Measurements from ENCODE around the gene MEMO1. TPM values are rescaled to one million over a fixed set of nuclear protein-coding genes. Genes with fewer than 3 reads are reported as not detected.
"Not testable (repeated sequence)": the region's sequence is repeated elsewhere in the genome, so short reads cannot be mapped to it uniquely, and the experiment has no call there.

MEMO1 gene
- polyA plus RNA-seq, 1 donor (not counting 4 experiments of a cell fraction or from before 2014, with no cell fraction given), result 125 TPM

DNA sequence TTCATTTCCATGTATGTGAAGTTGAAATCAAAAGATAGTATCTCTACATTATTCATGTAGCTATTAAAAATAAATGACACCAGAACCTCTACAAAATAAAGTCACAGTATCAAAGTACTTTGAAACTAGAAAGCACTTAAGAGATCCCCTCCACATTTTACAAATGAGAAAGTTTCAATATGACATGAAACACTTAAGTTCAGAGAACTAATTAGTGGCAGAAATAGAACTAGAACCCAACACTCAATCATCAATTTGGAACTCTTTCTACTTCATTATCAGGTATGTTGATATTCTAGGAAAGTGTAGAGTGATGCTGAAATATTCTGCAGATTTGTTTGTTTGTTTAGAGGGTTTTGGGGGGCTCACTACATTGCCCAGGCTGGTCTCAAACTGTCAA, 145.6 kb downstream of the MEMO1 start:
- Histone ChIP-seq H3K9ac (ENCODE audit: control insufficient read depth, extremely low read depth, insufficient read depth, low read length) (no peak overlapping the region), H3K27ac (ENCODE audit: control insufficient read depth, insufficient read depth, low read length) (no peak overlapping the region), H3K4me3 (ENCODE audit: control insufficient read depth in 2 of 3, extremely low read depth in 1 of 3, insufficient read depth in 2 of 3, low read depth in 1 of 3, low read length in 3 of 3) (no peak overlapping the region), H3K36me3 (ENCODE audit: control insufficient read depth in 2 of 2, extremely low read depth in 1 of 2, insufficient read depth in 2 of 2, low read length in 2 of 2) (peaks cover 2 to 4% of the 10 kb centered on the region in 2 experiments), H3K79me2 (ENCODE audit: control insufficient read depth, insufficient read depth, low read length) (no peaks in the 10 kb centered on the region), H3K4me2 (ENCODE audit: control insufficient read depth, extremely low read depth, insufficient read depth, low read depth, low read length) (no peak overlapping the region), H3K27me3 (ENCODE audit: control insufficient read depth, extremely low read depth, insufficient read depth, low read length) (no peaks in the 10 kb centered on the region), H2AFZ (ENCODE audit: control insufficient read depth, low read length) (no peak overlapping the region), H3K9me1 (ENCODE audit: control insufficient read depth, extremely low read depth, insufficient read depth, low read length) (no peaks in the 10 kb centered on the region), H4K20me1 (ENCODE audit: control insufficient read depth, extremely low read depth, insufficient read depth, low read length) (no peaks in the 10 kb centered on the region), H3K4me1 (ENCODE audit: control insufficient read depth, extremely low read depth, insufficient read depth, low read length) (no peaks in the 10 kb centered on the region), H3K9me3 (ENCODE audit: control insufficient read depth, low read depth, low read length) (no peaks in the 10 kb centered on the region)
- DNase-seq (ENCODE audit: low read depth, low spot score) (no peak), FAIRE-seq (no peak)
- TF ChIP-seq EZH2 (IDR thresholded peaks at IDR 0.05; ENCODE audit: low read length), result no peak
- TF ChIP-seq, protein P1, sequence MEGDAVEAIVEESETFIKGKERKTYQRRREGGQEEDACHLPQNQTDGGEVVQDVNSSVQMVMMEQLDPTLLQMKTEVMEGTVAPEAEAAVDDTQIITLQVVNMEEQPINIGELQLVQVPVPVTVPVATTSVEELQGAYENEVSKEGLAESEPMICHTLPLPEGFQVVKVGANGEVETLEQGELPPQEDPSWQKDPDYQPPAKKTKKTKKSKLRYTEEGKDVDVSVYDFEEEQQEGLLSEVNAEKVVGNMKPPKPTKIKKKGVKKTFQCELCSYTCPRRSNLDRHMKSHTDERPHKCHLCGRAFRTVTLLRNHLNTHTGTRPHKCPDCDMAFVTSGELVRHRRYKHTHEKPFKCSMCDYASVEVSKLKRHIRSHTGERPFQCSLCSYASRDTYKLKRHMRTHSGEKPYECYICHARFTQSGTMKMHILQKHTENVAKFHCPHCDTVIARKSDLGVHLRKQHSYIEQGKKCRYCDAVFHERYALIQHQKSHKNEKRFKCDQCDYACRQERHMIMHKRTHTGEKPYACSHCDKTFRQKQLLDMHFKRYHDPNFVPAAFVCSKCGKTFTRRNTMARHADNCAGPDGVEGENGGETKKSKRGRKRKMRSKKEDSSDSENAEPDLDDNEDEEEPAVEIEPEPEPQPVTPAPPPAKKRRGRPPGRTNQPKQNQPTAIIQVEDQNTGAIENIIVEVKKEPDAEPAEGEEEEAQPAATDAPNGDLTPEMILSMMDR (optimal IDR thresholded peaks at IDR 0.05 in 1 of 3, IDR thresholded peaks at IDR 0.05 in 1 of 3, conservative IDR thresholded peaks at IDR 0.05 in 1 of 3; ENCODE audit: extremely low read depth in 1 of 3, insufficient read depth in 2 of 3, low read length in 3 of 3), result no peak
- dilution Hi-C loops (cut with MboI; ENCODE audit: extremely low pct_ligation_motif_present, low sequenced_read_pairs), result no loop called here

DNA sequence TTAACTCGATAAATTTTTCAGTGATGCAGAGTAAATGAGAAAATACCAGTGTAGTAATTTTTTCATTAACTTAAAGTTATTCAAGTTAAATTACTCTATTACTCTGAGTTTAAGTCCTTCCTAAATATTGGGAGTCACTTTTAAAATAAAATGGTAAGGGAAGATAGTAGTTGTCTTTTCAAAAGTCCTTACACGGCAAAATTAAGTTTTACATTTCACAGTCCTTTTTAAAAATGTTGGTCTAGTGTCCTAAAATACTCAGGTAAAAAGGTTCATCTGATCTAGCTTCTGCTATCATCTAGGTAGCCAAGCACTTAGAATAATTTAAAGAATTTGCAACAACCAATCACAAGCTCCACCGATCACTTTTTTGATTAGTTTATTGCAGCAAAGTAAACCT, 146.9 kb downstream of the MEMO1 start:
- no peaks in the 10 kb centered on the region for H4K20me1 ChIP-seq (ENCODE audit: control insufficient read depth, extremely low read depth, insufficient read depth, low read length)
- no peak overlapping the region for H3K27ac ChIP-seq (ENCODE audit: control insufficient read depth, insufficient read depth, low read length)
- H3K4me2 ChIP-seq (ENCODE audit: control insufficient read depth, extremely low read depth, insufficient read depth, low read depth, low read length), result no peak overlapping the region
- H3K79me2 ChIP-seq (ENCODE audit: control insufficient read depth, insufficient read depth, low read length), result no peaks in the 10 kb centered on the region
- H3K9me1 ChIP-seq (ENCODE audit: control insufficient read depth, extremely low read depth, insufficient read depth, low read length), result no peaks in the 10 kb centered on the region
- TF ChIP-seq EZH2 (IDR thresholded peaks at IDR 0.05; ENCODE audit: low read length), result no peak
- TF ChIP-seq, protein P1 (optimal IDR thresholded peaks at IDR 0.05 in 1 of 3, IDR thresholded peaks at IDR 0.05 in 1 of 3, conservative IDR thresholded peaks at IDR 0.05 in 1 of 3; ENCODE audit: extremely low read depth in 1 of 3, insufficient read depth in 2 of 3, low read length in 3 of 3), result no peak
- dilution Hi-C loops (cut with MboI; ENCODE audit: extremely low pct_ligation_motif_present, low sequenced_read_pairs), result no loop called here
- no peak for DNase-seq (ENCODE audit: low read depth, low spot score)
- H3K36me3 ChIP-seq (ENCODE audit: control insufficient read depth in 2 of 2, extremely low read depth in 1 of 2, insufficient read depth in 2 of 2, low read length in 2 of 2), result peaks cover 2 to 3% of the 10 kb centered on the region in 2 experiments
- no peaks in the 10 kb centered on the region for H3K4me1 ChIP-seq (ENCODE audit: control insufficient read depth, extremely low read depth, insufficient read depth, low read length)
- no peak overlapping the region for H3K4me3 ChIP-seq (ENCODE audit: control insufficient read depth in 2 of 3, extremely low read depth in 1 of 3, insufficient read depth in 2 of 3, low read depth in 1 of 3, low read length in 3 of 3)
- no peak for FAIRE-seq
- no peaks in the 10 kb centered on the region for H3K27me3 ChIP-seq (ENCODE audit: control insufficient read depth, extremely low read depth, insufficient read depth, low read length)
- H2AFZ ChIP-seq (ENCODE audit: control insufficient read depth, low read length), result no peak overlapping the region
- H3K9ac ChIP-seq (ENCODE audit: control insufficient read depth, extremely low read depth, insufficient read depth, low read length), result no peak overlapping the region
- no peaks in the 10 kb centered on the region for H3K9me3 ChIP-seq (ENCODE audit: control insufficient read depth, low read depth, low read length)

DNA sequence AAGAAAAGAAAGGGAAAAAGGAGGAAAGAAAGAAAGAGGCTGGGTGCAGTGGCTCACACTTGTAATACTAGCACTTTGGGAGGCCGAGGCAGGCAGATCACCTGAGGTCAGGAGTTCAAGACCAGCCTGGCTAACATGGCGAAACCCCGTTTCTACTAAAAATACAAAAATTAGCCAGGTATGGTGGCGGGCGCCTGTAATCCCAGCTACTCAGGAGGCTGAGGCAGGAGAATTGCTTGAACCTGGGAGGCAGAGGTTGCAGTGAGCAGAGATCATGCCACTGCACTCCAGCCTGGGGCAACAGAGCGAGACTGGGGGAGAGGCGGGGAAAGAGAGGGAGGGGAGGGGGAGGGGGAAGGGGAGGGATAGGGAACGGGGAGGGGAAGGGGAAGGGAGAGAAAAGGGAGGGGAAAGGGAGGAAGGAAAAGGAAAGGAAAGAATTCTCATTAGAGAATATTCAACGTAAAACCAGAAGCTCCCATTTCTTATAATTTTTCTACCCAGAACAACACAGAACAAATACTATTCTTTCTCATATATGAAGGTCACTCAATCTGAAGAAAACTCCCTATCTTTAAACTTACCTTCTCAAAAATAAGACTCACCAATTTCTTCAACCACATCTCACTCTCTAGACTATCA, 147.7 kb downstream of the MEMO1 start:
- FAIRE-seq; H3K36me3 ChIP-seq (ENCODE audit: control insufficient read depth in 2 of 2, extremely low read depth in 1 of 2, insufficient read depth in 2 of 2, low read length in 2 of 2); H3K79me2 ChIP-seq (ENCODE audit: control insufficient read depth, insufficient read depth, low read length); H4K20me1 ChIP-seq (ENCODE audit: control insufficient read depth, extremely low read depth, insufficient read depth, low read length); H3K9me3 ChIP-seq (ENCODE audit: control insufficient read depth, low read depth, low read length); H3K4me1 ChIP-seq (ENCODE audit: control insufficient read depth, extremely low read depth, insufficient read depth, low read length); H3K4me3 ChIP-seq (ENCODE audit: control insufficient read depth in 2 of 3, extremely low read depth in 1 of 3, insufficient read depth in 2 of 3, low read depth in 1 of 3, low read length in 3 of 3); H3K4me2 ChIP-seq (ENCODE audit: control insufficient read depth, extremely low read depth, insufficient read depth, low read depth, low read length); DNase-seq (ENCODE audit: low read depth, low spot score); H3K27ac ChIP-seq (ENCODE audit: control insufficient read depth, insufficient read depth, low read length); dilution Hi-C loops (cut with MboI; ENCODE audit: extremely low pct_ligation_motif_present, low sequenced_read_pairs); H2AFZ ChIP-seq (ENCODE audit: control insufficient read depth, low read length); H3K9me1 ChIP-seq (ENCODE audit: control insufficient read depth, extremely low read depth, insufficient read depth, low read length); H3K27me3 ChIP-seq (ENCODE audit: control insufficient read depth, extremely low read depth, insufficient read depth, low read length); H3K9ac ChIP-seq (ENCODE audit: control insufficient read depth, extremely low read depth, insufficient read depth, low read length): not testable (repeated sequence)

All from keratinocyte (primary cell).